ENCODE measurements around the gene HARS2. TPM values are rescaled to one million over a fixed set of nuclear protein-coding genes. Genes with fewer than 3 reads are reported as not detected.
A peak's percentile ranks its signal among the peaks of the same experiment; 100 is the strongest.

Gene HARS2
- total RNA-seq, 1 experiment from 2014 or later: 20.5 TPM

DNA sequence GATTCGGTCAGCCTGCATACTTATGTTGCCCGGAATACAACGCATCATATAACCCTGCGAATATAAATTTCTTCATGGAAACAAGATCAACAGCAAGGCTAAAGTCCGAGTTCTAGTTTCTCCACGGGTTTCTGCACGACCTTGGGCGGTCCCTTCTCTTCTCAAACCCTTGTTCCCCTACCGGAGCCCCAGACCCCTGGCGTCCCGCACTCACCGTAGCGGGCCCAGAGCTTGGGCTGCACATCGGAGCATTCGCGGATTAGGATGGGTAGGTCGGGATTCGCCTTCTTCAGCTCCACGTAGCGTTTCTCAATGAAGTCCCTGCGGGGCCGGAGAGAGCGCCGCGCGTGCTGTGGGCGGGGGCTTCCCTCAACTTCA, 44.2 kb upstream of the HARS2 start:
- peak overlapping the region; percentile 84 for H3K14ac ChIP-seq (ENCODE audit: insufficient read depth, low read length)

More for the DNA sequence above, 44.2 kb upstream of the HARS2 start:
- H2BK20ac ChIP-seq (ENCODE audit: low read depth, low read length, poor library complexity, severe bottlenecking): no peak overlapping the region
- H3K36me3 Mint-ChIP-seq (ENCODE audit: insufficient read depth in 1 of 3, low read depth in 3 of 3): peaks cover 38 to 67% (median 64%) of the 10 kb centered on the region in 3 experiments
- H4K8ac ChIP-seq (replicated peaks; ENCODE audit: insufficient read length, low read depth, low read length): no peak overlapping the region
- no peak overlapping the region for H2BK5ac ChIP-seq (ENCODE audit: insufficient read length, low read length)
- no CpG with 5 or more reads among the region's 27 CpGs for WGBS (ENCODE audit: extremely low coverage, insufficient read length, low lambda C conversion rate)
- H3K4ac ChIP-seq (ENCODE audit: low read depth, low read length): no peak overlapping the region
- H3K23me2 ChIP-seq (ENCODE audit: insufficient read length, low read depth, low read length, poor library complexity, severe bottlenecking): peaks cover 10% of the 10 kb centered on the region
- H3K9me3 ChIP-seq (ENCODE audit: control insufficient read depth, low read depth, low read length): no peaks in the 10 kb centered on the region
- H4K20me1 ChIP-seq (ENCODE audit: control insufficient read depth, insufficient read depth, insufficient read length): no peaks in the 10 kb centered on the region
- H2AK5ac ChIP-seq (ENCODE audit: insufficient read length, low read length): no peak overlapping the region
- H3K4me3 Mint-ChIP-seq: peak overlapping the region; percentile 99 to 100
- no peak overlapping the region for H3K27ac ChIP-seq (ENCODE audit: insufficient read length, low read depth, low read length)
- no peak overlapping the region for H4K5ac ChIP-seq (ENCODE audit: insufficient read length, low read depth, low read length)
- no peak overlapping the region for H3K18ac ChIP-seq (ENCODE audit: insufficient read length, low read depth, low read length)
- no peak overlapping the region for H3T11ph ChIP-seq (ENCODE audit: low read length)
- peak overlapping the region; percentile 85 for H3K9ac ChIP-seq (ENCODE audit: extremely low read depth, insufficient read length, low read length)
- no peaks in the 10 kb centered on the region for H3K4me1 ChIP-seq (ENCODE audit: insufficient read depth, low read length)
- no peak overlapping the region for H2BK15ac ChIP-seq (ENCODE audit: low read depth, low read length)
- no peaks in the 10 kb centered on the region for H3K79me2 ChIP-seq (ENCODE audit: insufficient read depth, low read length)
- H2BK12ac ChIP-seq (ENCODE audit: insufficient read length, low read depth, low read length): no peak overlapping the region
- H3K9me3 Mint-ChIP-seq: peaks cover 0 to 2% of the 10 kb centered on the region in 2 experiments; a peak in 1 of 5 replicates
- no peaks in the 10 kb centered on the region for H3K27me3 ChIP-seq (ENCODE audit: insufficient read depth, low read length)
- no peaks in the 10 kb centered on the region; the same call in 1 of the 2 replicates for H3K27me3 Mint-ChIP-seq (ENCODE audit: low read depth)
- no peaks in the 10 kb centered on the region for H3K79me1 ChIP-seq (ENCODE audit: insufficient read depth, low read depth, low read length, poor library complexity, severe bottlenecking)
- H2AFZ ChIP-seq (ENCODE audit: low read length): no peak overlapping the region
- H3K23ac ChIP-seq (ENCODE audit: insufficient read length, low read depth, low read length): no peak overlapping the region
- H2BK120ac ChIP-seq (ENCODE audit: low read depth, low read length, poor library complexity, severe bottlenecking): no peak overlapping the region
- TF ChIP-seq, protein P1, sequence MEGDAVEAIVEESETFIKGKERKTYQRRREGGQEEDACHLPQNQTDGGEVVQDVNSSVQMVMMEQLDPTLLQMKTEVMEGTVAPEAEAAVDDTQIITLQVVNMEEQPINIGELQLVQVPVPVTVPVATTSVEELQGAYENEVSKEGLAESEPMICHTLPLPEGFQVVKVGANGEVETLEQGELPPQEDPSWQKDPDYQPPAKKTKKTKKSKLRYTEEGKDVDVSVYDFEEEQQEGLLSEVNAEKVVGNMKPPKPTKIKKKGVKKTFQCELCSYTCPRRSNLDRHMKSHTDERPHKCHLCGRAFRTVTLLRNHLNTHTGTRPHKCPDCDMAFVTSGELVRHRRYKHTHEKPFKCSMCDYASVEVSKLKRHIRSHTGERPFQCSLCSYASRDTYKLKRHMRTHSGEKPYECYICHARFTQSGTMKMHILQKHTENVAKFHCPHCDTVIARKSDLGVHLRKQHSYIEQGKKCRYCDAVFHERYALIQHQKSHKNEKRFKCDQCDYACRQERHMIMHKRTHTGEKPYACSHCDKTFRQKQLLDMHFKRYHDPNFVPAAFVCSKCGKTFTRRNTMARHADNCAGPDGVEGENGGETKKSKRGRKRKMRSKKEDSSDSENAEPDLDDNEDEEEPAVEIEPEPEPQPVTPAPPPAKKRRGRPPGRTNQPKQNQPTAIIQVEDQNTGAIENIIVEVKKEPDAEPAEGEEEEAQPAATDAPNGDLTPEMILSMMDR (conservative IDR thresholded peaks at IDR 0.05): no peak
- peak overlapping the region; percentile 84 for H3K4me2 ChIP-seq (ENCODE audit: insufficient read depth, insufficient read length, low read length)
- peak overlapping the region in 2 of 3 experiments; percentile 18 to 90; a peak in 3 of 7 replicates for H3K27ac Mint-ChIP-seq
- H3K56ac ChIP-seq (ENCODE audit: insufficient read length, low read depth, low read length): no peak overlapping the region
- H4K91ac ChIP-seq (ENCODE audit: insufficient read length, low read depth, low read length): no peak overlapping the region
- H3K4me1 Mint-ChIP-seq: peaks cover 8 to 14% of the 10 kb centered on the region in 2 experiments
- DNase-seq: no peak

All from H9 (cell line).